ENCODE measurements around the gene CXXC5. TPM values are rescaled to one million over a fixed set of nuclear protein-coding genes. Genes with fewer than 3 reads are reported as not detected.

The CXXC5 gene
- total RNA-seq, 6 experiments from 2014 or later, result 44.5 to 84.9 (median 66.4) TPM

DNA sequence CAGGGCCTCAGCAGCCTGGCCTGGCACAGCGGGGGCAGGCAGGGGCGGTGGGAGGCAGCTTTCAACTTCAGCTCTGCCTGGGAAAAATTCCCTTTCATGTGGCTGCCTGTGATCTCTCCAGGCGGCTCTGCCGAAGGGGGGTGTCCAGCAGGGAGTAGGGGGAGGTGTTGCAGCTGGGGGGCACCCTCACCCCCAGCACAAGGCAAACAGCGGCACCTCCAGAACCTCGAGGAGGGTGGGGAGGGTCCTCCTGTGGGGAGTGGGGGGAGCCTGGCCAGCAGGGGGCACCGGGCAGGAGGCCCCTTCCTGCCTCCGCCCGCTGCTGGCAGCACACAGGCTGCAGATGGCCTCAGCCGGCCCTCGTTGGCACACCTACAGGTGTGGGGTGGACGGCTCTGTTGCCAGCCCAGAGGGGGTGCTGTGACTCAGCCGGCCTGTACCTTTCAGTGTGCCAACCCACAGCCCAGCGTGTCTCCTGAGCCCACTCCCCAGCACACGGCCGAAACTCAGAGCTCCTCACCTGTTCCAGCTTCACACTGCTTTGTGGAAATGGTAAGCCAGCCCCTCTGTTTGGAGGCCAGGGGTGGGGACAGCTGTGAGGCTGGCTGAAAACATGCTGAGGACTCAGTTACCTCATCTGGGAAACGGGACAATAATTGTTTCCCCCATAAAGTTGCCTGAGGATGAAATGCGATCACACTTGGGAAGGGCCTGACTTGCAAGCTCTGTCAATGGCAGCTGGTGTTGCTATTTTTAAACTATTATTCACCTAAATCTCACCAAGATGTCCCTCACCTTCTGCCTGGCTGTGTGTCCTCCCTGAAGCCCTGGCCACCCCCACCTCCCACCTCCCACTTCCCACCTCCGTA lies 37.0 kb downstream of the CXXC5 start:
- Histone ChIP-seq H3K9me3 (no peaks in the 10 kb centered on the region), H3K36me3 (peaks cover 2 to 27% (median 11%) of the 10 kb centered on the region in 4 donors), H3K4me1 (peaks cover 0 to 66% (median 31%) of the 10 kb centered on the region in 4 donors), H3K27me3 (no peaks in the 10 kb centered on the region), H3K4me3 (no peak overlapping the region), H3K27ac (peak overlapping the region in 1 of 3 donors; percentile 37)
- ATAC-seq (peak; percentile 40 to 51 (median 47)), DNase-seq (peak in 2 of 3 donors; percentile 73 to 77)
- intact Hi-C loops (cut with DNase I), result loop anchor here (5.0 kb wide), 2 partner anchors 43 to 48 kb away; no protein-coding TSS in a partner anchor
- no peak for TF ChIP-seq POLR2A (IDR thresholded peaks at IDR 0.05)
- TF ChIP-seq, protein P1, sequence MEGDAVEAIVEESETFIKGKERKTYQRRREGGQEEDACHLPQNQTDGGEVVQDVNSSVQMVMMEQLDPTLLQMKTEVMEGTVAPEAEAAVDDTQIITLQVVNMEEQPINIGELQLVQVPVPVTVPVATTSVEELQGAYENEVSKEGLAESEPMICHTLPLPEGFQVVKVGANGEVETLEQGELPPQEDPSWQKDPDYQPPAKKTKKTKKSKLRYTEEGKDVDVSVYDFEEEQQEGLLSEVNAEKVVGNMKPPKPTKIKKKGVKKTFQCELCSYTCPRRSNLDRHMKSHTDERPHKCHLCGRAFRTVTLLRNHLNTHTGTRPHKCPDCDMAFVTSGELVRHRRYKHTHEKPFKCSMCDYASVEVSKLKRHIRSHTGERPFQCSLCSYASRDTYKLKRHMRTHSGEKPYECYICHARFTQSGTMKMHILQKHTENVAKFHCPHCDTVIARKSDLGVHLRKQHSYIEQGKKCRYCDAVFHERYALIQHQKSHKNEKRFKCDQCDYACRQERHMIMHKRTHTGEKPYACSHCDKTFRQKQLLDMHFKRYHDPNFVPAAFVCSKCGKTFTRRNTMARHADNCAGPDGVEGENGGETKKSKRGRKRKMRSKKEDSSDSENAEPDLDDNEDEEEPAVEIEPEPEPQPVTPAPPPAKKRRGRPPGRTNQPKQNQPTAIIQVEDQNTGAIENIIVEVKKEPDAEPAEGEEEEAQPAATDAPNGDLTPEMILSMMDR (IDR thresholded peaks at IDR 0.05), result peak in 3 of 4 donors; percentile 16 to 26 (median 25)
- WGBS (ENCODE audit: insufficient coverage, low coverage, low lambda C conversion rate, missing lambda C conversion rate), result 48% methylated on average over 5 of the region's 19 CpGs

DNA sequence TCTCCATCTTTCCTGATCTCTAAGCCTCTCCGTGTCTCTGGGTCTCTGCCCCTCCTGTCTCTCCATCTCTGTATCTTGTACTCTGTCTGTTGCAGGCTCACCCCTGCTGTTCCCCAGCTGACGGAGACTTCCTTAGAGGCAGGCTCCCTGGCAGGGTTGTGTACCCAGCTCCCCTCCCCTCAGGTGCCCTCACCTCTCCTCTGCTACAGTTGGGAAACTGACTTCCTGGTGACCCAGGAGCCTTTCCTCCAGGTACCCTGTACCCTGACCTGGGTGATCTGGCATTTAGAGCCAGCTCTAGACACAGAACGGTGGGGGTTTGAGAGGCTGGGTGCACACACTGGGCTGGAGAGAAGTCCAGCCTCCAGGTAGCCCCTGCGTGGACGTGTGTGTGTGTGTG lies 37.7 kb downstream of the CXXC5 start:
- Histone ChIP-seq H3K27me3 (no peaks in the 10 kb centered on the region), H3K36me3 (peaks cover 2 to 23% (median 9%) of the 10 kb centered on the region in 4 donors), H3K27ac (peak overlapping the region in 1 of 3 donors; percentile 37), H3K4me3 (no peak overlapping the region), H3K9me3 (no peaks in the 10 kb centered on the region), H3K4me1 (peaks cover 0 to 66% (median 31%) of the 10 kb centered on the region in 4 donors)
- TF ChIP-seq POLR2A (IDR thresholded peaks at IDR 0.05), result no peak
- TF ChIP-seq, protein P1 (IDR thresholded peaks at IDR 0.05), result no peak
- DNase-seq, result peak in 1 of 3 donors; percentile 70
- 32% methylated on average over 5 of the region's 5 CpGs for WGBS (ENCODE audit: insufficient coverage, low coverage, low lambda C conversion rate, missing lambda C conversion rate)
- intact Hi-C loops (cut with DNase I), result loop anchor here (5.0 kb wide), 2 partner anchors 44 to 49 kb away; no protein-coding TSS in a partner anchor
- ATAC-seq, result peak; percentile 4 to 29 (median 13)

DNA sequence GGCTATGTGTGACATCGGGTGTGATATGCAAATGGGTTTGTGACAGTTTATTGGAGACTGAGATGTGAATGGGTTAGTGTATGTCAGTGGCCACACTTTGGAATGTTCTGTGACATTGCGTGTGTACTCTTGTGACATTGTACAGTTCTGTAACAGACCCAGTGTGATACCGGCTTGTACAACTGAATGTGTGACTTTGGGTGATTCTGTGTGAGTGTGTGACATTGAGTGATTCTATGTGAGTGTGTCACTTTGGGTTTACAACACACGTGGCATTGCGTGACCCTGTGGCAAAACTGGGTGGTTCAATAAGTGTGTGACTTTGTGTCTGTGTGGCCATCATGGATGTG lies 38.2 kb downstream of the CXXC5 start:
- intact Hi-C loops (cut with DNase I), result loop anchor here (5.0 kb wide), 2 partner anchors 44 to 49 kb away; no protein-coding TSS in a partner anchor
- TF ChIP-seq, protein P1 (IDR thresholded peaks at IDR 0.05), result no peak
- no peak for TF ChIP-seq POLR2A (IDR thresholded peaks at IDR 0.05)

DNA sequence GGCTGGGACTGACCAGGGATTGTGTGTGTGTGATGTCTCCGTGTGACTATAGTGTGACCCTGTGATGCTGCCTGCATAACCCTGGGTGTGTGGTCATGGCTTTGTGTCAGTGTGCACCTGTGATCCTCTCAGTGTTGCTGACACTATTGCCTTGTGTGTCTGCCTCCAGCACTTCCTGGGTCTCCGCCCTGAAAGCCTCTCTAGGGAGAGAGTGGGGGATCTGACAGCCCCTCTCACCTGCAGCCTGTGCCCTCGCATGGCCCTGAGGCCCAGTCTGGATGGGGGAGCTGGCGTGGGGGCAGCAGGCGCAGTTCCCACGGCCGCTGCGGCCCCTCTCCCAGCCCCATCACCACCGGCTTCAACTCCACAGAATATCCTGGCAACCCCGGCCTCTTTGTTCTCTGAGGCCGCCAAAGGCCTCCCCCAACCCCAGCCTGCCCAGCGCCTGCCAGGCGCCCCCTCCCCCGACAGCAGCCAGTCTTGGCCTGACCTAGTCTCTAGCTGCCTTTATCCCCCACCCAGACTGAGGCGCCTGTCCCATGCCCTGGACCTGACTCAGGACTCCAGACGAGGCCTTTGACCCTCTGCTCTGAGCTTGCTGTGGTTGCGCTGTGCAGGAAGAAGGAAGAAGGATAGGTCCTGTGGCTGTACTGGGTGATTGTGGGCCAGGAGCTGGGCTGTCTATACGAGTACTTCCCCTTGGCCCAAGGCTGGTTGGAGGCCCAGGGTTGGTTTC lies 38.7 kb downstream of the CXXC5 start:
- peak; percentile 48 to 64 (median 48) for ATAC-seq
- DNase-seq, result peak in 1 of 3 donors; percentile 82
- intact Hi-C loops (cut with DNase I), result loop anchor here (5.0 kb wide), 2 partner anchors 45 to 50 kb away; no protein-coding TSS in a partner anchor

More for the DNA sequence above, 38.2 kb downstream of the CXXC5 start:
- WGBS (ENCODE audit: insufficient coverage, low coverage, low lambda C conversion rate, missing lambda C conversion rate), result 31% methylated on average over 4 of the region's 5 CpGs
- Histone ChIP-seq H3K27me3 (no peaks in the 10 kb centered on the region), H3K4me1 (peaks cover 0 to 66% (median 31%) of the 10 kb centered on the region in 4 donors), H3K4me3 (no peak overlapping the region), H3K36me3 (peaks cover 0 to 19% (median 4%) of the 10 kb centered on the region in 4 donors), H3K27ac (peak overlapping the region in 2 of 3 donors; percentile 25 to 59), H3K9me3 (no peaks in the 10 kb centered on the region)
- ATAC-seq (no peak), DNase-seq (no peak)

More for the DNA sequence above, 38.7 kb downstream of the CXXC5 start:
- Histone ChIP-seq H3K4me3 (no peak overlapping the region), H3K9me3 (no peaks in the 10 kb centered on the region), H3K4me1 (peaks cover 0 to 66% (median 31%) of the 10 kb centered on the region in 4 donors), H3K27me3 (no peaks in the 10 kb centered on the region), H3K36me3 (peaks cover 0 to 13% (median 0%) of the 10 kb centered on the region in 4 donors), H3K27ac (peak overlapping the region; percentile 29 to 59 (median 33))
- TF ChIP-seq POLR2A (IDR thresholded peaks at IDR 0.05), result no peak
- TF ChIP-seq, protein P1 (IDR thresholded peaks at IDR 0.05), result no peak
- WGBS (ENCODE audit: insufficient coverage, low coverage, low lambda C conversion rate, missing lambda C conversion rate), result 23% methylated on average over 5 of the region's 18 CpGs

Measured in right lobe of liver (tissue), 6 donors.